ENCODE results near the gene SVEP1. TPM values are rescaled to one million over a fixed set of nuclear protein-coding genes. Genes with fewer than 3 reads are reported as not detected.

SVEP1 gene

DNA sequence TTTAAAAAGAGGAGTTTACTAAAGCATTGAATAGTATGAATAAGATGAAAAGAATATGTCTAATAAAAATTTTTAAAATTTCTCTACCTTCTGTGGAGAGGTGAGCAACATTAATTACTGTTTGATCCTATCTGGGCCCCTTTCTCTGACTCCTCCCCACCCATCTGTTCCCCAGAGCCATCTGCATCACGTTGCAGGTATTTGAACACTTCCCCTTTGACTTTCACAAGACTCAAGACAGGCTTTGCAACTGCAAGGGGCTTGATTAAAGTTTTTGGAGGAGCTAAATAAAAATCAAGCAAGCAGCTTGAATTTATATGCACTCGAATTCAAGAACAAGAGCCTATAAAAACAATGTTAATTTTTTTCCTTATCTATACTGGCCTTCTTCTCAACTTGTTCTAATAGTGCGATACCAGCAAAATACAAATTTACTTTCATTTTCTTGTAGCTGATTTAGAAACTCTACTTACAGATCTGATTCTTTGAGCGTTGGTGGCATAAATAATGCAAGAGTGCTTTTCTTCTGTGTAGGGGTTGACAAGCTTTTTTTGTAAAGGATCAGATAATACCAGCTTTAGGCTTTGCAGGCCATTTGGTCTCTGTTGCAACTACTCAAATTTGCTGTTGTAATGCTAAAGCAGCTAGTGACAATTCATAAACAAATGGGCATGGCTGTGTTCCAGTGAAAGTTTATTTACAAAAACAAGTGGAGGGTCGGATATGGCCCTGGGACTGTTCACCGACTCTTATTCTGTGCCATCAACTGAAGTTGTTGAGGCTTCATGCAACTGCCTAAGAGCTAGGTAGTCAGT, 263.1 kb downstream of the SVEP1 start:
- Histone ChIP-seq H3K23ac (ENCODE audit: low read length) (no peak overlapping the region), H3K18ac (ENCODE audit: low read length) (no peak overlapping the region)

More for the DNA sequence above, 263.1 kb downstream of the SVEP1 start:
- WGBS (ENCODE audit: extremely low coverage, insufficient coverage, low lambda C conversion rate), result no CpG with 5 or more reads among the region's 6 CpGs
- Histone ChIP-seq H3K4me3 (ENCODE audit: low read length) (no peak overlapping the region), H3K4me2 (ENCODE audit: low read length) (no peak overlapping the region), H3K36me3 (ENCODE audit: control insufficient read depth, insufficient read depth, low read length) (no peaks in the 10 kb centered on the region), H2AK5ac (ENCODE audit: low read length) (no peak overlapping the region), H3K4me1 (ENCODE audit: control insufficient read depth, low read depth, low read length) (no peaks in the 10 kb centered on the region), H2BK15ac (replicated peaks; ENCODE audit: low read depth) (no peak overlapping the region), H3K79me2 (ENCODE audit: control insufficient read depth, insufficient read depth, low read length) (no peaks in the 10 kb centered on the region), H3K4ac (ENCODE audit: low read depth, low read length) (no peak overlapping the region), H3K27ac (ENCODE audit: low read depth, low read length) (no peak overlapping the region), H4K8ac (ENCODE audit: low read depth, low read length) (no peak overlapping the region), H2BK120ac (ENCODE audit: low read depth, low read length) (no peak overlapping the region), H3K56ac (ENCODE audit: low read length) (no peak overlapping the region), H3K27me3 (ENCODE audit: insufficient read depth, low read length, poor library complexity) (no peaks in the 10 kb centered on the region), H2BK5ac (ENCODE audit: low read length) (no peak overlapping the region), H3K79me1 (ENCODE audit: low read length) (no peaks in the 10 kb centered on the region), H4K5ac (ENCODE audit: low read length) (no peak overlapping the region), H3K9ac (ENCODE audit: low read length) (no peak overlapping the region)
- DNase-seq, result no peak

Small RNAs within 50 kb of the gene (small RNA-seq; reads per million reads assigned to genes)
- gene RNU6-1039P (ENCODE audit: insufficient read depth), result not detected

All from mesendoderm (in vitro differentiated cells).